ENCODE data around the gene TRIM26.
A peak's percentile ranks its signal among the peaks of the same experiment; 100 is the strongest.
"Not testable (repeated sequence)": the region's sequence is repeated elsewhere in the genome, so short reads cannot be mapped to it uniquely, and the experiment has no call there.

Gene TRIM26

GRCh38 chr6:30234356-30234755 lies 21.1 kb upstream of the TRIM26 start:
- no peak for DNase-seq (ENCODE audit: extremely low read depth, low read depth)
- TF ChIP-seq, protein P1, sequence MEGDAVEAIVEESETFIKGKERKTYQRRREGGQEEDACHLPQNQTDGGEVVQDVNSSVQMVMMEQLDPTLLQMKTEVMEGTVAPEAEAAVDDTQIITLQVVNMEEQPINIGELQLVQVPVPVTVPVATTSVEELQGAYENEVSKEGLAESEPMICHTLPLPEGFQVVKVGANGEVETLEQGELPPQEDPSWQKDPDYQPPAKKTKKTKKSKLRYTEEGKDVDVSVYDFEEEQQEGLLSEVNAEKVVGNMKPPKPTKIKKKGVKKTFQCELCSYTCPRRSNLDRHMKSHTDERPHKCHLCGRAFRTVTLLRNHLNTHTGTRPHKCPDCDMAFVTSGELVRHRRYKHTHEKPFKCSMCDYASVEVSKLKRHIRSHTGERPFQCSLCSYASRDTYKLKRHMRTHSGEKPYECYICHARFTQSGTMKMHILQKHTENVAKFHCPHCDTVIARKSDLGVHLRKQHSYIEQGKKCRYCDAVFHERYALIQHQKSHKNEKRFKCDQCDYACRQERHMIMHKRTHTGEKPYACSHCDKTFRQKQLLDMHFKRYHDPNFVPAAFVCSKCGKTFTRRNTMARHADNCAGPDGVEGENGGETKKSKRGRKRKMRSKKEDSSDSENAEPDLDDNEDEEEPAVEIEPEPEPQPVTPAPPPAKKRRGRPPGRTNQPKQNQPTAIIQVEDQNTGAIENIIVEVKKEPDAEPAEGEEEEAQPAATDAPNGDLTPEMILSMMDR (IDR thresholded peaks at IDR 0.05; ENCODE audit: low read depth, low read length), result no peak

DNA sequence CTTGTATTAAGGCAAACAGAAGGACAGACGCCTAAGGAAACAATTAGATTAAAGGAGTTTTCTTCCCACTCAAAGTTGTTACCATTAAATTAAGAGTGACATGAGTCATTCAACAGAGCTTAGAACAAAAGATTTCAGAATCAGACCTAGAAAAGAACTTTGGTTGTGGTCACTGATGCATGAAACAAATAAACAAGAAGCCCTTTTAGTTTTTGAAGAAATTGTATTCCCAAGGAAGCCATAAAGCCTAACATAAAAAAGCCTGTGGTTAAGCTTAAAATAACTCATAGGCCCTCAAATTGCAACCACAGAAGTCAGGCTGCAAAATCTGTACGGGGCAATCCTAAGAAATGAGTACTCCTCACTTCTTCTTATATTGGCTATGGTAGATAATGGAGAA lies 17.9 kb upstream of the TRIM26 start:
- TF ChIP-seq, protein P1 (IDR thresholded peaks at IDR 0.05; ENCODE audit: low read depth, low read length), result no peak

DNA sequence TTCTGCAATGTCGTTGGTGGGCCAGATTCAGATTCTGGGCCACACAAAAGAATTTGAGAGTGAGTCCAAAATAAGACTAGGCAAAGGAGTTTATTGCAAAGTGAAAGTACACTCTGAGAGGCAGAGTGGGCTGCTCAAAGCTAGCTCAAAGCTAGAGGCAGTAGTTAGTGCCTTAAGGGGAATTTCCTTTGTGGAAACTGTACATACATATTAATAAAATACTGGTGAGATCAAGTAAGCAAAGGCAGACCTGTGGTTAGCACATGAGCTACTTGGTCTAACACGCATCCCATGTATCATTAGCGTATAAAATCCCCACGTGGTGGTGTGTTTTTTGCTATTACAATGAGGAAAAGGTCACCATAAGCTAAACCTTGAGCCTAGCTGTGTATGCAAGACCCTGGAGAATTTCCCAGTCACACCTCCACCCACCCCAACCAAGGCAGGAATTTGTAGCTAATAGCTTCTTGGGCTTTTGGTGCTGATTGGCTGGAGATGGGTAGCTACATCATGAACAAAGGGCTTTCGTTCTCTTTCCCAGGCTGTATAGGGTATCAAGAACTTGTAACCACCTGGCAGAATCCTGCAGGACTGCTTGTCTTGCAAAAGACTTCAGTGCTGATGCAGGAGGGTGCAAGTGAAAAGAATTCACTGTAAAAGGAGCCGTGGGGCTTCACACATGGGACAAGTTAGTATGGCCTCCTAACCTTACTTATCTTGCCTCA lies 14.7 kb upstream of the TRIM26 start:
- DNase-seq (ENCODE audit: extremely low read depth, low read depth), result no peak
- TF ChIP-seq, protein P1 (IDR thresholded peaks at IDR 0.05; ENCODE audit: low read depth, low read length), result no peak

More for the DNA sequence above, 17.9 kb upstream of the TRIM26 start:
- no peak for DNase-seq (ENCODE audit: extremely low read depth, low read depth)

DNA sequence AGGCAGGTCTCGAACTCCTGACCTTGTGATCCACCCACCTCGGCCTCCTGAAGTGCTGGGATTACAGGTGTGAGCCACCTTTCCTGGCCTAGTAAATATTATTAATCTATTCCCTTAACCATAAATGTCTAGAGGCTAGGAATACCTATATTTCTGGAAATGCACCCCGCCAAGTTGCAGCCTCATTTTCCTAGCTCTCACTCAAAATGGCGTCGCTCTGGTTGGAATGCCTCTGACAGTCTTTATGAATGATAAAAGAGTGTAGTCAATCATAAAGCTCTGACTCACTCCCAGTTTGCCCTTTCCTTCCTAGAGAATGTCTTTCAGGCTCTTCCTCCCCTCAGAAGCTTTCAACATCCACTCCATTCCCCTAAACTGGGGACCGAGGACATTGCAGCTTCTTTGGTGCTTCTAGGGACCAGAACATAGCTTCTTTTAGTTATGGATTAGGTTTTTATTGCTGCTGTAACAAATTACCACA lies 14.1 kb upstream of the TRIM26 start:
- TF ChIP-seq, protein P1 (IDR thresholded peaks at IDR 0.05; ENCODE audit: low read depth, low read length), result no peak

DNA sequence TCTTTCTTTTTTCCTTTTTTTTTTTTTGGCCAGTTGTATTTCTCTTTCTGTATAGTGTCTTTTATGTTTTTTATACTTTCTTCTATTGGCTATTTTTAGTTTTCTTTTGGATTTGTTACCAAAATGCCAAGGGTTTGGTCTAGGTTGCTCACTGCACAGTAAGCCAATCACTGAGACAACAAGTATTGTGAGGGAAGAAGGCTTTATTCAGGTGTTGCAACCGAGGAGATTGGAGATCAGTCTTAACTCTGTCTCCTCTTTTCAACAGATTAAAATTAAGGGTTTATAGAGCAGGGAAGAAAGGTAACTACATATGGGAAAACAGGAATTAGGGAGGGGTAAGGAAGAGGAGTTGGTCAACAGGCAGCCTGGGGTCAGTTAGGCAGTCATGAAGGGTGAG lies 10.1 kb upstream of the TRIM26 start:
- TF ChIP-seq, protein P1 (IDR thresholded peaks at IDR 0.05; ENCODE audit: low read depth, low read length), result no peak
- DNase-seq (ENCODE audit: extremely low read depth, low read depth), result no peak

More for the DNA sequence above, 14.1 kb upstream of the TRIM26 start:
- DNase-seq (ENCODE audit: extremely low read depth, low read depth), result no peak

DNA sequence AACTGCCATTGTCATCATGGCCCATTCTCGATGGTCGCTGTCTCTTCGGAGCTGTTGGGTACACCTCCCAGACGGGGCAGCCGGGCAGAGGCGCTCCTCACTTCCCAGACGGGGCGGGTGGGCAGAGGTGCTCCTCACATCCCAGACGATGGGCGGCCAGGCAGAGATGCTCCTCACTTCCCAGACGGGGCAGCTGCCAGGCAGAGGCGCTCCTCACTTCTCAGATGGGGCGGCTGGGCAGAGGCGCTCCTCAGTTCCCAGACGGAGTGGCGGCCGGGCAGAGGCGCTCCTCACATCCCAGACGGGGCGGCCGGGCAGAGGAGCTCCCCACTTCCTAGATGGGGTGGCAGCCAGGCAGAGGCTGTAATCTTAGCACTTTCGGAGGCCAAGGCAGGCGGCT lies 8.8 kb upstream of the TRIM26 start:
- not testable (repeated sequence) for DNase-seq (ENCODE audit: extremely low read depth, low read depth)

DNA sequence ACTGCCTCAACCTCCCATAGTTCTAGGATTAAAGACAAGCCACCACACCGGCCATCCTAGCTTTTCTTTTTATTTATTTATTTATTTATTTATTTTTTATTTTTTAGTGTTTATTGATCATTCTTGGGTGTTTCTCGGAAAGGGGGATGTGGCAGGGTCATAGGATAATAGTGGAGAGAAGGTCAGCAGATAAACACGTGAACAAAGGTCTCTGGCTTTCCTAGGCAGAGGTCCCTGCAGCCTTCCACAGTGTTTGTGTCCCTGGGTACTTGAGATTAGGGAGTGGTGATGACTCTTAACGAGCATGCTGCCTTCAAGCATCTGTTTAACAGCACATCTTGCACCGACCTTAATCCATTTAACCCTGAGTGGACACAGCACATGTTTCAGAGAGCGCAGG lies 8.2 kb upstream of the TRIM26 start:
- DNase-seq (ENCODE audit: extremely low read depth, low read depth), result not testable (repeated sequence)

DNA sequence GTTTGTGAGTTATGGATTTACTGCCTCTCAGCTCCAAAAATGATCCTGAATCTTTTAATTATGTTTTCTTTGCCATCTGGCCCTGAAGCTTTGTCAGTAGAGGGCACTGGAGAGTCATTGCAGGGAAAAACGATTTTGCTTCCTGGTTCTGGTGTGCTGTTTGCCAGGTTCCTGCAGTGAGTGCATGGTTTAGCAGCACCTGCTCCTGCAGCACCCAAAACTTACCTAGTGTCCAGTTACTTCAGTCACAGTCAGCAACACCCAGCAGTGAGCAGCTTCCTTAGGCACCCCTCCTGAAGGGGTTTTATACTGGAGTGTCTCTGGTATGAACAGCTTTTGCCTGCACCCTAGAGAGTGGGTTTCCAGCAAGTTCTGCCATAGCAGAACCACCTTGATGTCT lies 6.0 kb upstream of the TRIM26 start:
- DNase-seq (ENCODE audit: extremely low read depth, low read depth), result no peak
- TF ChIP-seq, protein P1 (IDR thresholded peaks at IDR 0.05; ENCODE audit: low read depth, low read length), result peak; percentile 92

All from AG09319 (cell line).